Left kidney (tissue), 2 donors: Measurements from ENCODE around the gene PLEKHG3. TPM values are rescaled to one million over a fixed set of nuclear protein-coding genes. Genes with fewer than 3 reads are reported as not detected.
A peak's percentile ranks its signal among the peaks of the same experiment; 100 is the strongest.

Experiments
- DNase-seq: peaks from one replicate; pipeline ENCODE4 v3.0.0-alpha.2; 2013
- polyA plus RNA-seq: library from polyadenylated mRNA; unstranded; fragments of 120-200 nt; gene quantifications from one replicate; pipeline ENCODE4 v1.2.1, GENCODE V29; 2013; ENCODE audit not compliant: insufficient read length

Gene PLEKHG3
- polyA plus RNA-seq, 1 donor: 83.8 TPM

DNA sequence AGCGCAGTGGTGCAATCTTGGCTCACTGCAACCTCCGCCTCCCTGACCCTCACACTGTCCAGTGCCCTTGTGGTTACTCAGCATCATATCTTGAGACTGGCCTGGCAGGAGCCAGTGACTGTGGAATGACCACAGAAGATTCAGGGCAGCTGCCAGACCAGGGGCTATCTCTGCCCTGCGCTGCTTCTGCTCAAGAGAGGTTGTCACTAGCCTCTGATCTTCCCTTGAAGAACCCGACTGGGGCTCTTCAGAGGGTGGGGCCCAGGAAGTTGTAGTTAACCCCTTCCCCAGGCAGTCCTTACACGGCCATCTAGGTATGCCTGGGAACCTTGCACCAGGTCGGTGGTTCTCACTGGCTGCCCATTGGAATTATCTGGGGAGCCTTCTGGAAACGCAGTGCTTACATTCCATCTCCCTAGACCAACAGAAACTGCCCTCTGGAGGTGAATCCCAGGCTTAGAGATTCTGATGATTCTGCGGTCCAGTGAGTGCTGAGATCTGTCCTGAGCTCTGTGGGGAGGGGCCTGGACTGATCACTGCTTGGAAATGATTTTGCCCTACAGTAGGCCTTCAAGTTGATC, 41.4 kb downstream of the PLEKHG3 start:
- DNase-seq: no peak

DNA sequence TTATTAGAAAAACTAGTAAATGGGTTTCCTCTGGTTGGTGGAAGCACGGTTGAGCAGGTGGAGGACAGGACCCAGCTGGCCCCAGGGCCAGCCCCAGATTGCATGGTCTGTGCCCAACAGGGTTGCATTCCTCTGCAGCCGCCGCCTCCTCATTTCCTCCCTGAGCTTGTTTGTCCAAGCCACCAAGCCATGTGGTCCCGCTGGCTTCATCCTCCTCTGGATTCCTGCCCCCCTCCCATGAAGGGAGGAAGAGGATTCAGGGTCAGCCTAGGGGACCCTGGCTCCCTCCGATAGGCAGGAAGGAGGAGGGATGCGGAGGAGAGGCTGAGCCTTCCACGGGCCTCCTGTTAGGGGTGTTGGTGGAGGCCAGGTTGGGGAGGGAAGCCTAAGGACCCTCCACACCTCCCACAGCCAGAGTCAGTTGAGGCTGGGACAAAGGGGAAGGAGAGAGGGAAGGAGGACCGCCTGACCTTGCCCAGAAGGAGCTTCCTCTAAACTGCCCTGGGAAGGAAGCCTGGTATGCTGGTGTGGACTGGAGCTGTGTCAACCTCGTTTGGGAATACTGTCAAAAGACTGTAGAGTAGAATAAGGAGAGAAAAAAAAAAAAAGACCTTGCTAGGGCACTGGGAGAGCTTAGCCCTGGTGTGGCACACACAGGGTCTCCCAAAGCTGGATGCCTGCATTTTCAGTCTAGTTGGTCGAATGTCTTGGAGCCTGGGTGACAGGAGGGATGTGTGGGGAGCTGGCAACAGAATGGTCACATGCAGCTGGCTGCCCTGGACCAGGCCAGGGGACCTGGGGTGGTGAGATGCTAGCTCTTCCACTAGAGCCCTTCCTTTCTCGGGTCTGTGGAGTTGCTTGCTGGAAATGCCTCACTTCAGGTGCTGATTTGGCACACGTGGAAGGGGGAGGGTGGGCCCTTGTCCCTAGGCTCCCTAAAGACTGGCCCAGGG, 42.4 kb downstream of the PLEKHG3 start:
- DNase-seq: no peak

DNA sequence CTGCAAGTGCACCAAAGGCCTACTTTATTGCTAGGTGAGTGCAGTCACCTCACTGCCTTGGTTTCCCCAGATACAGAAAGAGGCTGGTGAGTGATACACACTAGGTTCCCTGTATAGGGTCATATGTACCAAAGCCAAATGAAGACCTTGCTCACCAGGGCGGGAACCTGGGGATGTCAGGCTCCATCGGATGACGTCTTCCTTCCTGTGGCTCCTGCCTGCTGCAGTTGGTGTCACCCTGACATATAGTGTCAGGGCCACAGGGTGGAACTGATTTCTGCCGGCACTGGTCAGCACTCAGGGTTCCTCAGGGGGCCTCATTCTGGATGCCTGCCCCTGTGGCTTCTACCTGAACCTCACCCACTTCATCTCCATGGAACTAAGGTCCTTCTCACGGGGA, 43.1 kb downstream of the PLEKHG3 start:
- DNase-seq: no peak

DNA sequence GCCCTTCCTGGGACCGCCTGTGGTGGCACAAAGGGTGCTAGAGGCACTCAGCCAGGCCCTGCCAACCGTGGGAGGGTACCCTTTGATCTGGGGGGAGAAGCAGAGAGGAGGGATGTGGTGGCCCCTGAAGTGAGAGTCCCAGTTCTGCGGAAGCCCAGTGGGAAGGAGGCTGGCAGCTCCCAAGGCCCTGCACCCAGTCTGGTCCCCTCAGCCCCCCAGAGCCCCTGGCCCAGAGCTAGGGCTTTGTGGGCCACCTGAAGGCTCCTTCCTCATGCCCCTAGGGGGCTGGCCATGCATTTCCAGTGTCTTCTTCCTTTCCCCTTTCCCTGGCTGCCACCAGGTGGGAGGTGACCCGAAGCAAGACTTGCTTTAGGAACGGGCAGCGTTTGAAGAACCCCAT, 44.3 kb downstream of the PLEKHG3 start:
- DNase-seq: no peak

DNA sequence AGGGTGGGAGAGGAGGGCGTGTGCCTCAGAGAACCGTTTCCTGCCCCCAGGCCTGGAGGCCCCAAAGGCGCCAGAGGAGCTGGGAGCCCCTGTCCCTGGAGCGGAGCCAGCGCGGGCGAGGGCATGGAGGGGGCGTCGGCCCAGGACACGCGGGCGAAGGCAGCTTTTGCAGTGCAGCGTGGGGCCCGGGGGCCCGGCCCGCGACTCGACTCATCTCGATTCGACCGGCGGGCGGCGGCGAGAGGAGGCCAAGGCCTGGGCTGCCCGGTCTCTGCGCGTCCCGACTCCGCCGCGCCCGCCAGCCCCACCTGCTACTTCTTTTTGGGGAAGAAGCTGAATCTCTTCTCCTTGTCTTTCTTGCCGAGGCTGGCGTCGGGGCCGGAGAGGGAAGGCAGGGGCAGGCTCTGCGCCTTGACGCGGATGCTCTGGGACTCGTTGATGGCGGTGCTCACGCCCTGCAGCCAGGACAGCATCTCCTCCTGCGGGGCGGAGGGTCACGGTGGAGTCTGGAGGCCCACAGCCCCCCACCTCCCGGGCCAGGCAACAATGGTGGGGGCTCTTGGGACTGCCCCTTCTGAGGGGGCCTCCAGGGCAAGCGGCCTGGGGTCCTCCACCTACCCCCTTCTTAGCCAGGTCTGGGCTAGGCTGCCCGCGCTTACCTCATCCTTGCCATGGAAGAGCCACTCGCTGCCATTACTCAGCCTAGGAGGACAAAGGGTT, 44.9 kb downstream of the PLEKHG3 start:
- DNase-seq: no peak

DNA sequence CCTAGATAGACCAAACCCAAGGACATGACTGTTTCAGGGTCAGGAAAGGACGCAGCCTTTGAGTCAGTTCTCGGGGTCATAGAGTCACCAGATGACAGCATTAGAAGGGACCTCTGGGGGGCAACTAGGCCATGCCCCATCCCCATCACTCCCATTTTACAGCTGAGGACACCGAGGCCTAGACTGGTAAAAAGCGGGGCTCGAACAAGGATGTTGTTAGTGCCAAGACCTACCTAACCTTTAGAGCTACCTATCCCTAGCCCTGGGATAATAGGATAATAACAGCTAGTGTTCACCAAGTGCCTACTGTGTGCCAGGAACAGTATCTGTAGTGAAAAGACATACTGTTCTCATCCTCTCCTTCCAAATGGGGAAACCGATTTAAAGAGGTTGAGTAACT, 48.7 kb downstream of the PLEKHG3 start:
- no peak for DNase-seq

DNA sequence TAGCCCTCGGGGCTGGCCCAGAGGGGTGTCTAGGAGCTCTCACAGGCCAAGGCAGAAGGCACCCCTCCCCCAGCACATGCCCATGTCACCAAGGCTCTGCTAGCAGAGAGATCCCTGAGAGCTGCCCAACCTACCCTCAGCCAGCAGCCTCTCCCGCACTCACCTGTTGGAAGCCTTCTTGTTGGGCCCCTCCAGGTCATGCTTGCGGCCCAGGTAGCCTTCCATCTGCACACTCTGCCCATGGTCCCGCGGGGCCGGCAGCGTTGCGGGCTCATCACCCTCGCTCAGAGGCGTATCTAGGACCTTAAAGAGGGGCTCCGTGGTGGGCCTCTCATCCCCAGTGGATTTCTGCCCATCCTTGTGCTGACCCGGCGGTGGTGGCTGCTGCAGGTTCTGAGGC, 49.1 kb downstream of the PLEKHG3 start:
- DNase-seq: no peak

DNA sequence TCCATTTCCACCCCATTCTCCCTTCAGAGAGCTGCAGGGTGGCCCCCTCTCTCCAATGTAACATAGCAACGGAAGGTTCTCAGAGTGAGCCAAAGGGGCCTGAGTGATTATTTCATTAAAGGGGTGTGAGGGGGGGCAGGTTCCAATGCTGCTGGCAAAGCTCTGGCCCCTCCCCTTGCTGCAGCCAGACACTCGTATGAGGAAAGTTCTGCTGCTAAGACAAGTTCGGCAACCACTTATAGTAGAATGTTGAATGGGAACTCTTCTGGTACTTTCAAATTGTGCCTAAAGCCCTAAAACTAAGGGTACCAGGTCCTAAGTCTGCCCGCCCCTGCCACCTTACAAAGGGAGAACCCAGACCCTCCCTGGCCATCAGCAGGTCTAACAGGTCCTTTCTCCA, 49.8 kb downstream of the PLEKHG3 start:
- DNase-seq: no peak

DNA sequence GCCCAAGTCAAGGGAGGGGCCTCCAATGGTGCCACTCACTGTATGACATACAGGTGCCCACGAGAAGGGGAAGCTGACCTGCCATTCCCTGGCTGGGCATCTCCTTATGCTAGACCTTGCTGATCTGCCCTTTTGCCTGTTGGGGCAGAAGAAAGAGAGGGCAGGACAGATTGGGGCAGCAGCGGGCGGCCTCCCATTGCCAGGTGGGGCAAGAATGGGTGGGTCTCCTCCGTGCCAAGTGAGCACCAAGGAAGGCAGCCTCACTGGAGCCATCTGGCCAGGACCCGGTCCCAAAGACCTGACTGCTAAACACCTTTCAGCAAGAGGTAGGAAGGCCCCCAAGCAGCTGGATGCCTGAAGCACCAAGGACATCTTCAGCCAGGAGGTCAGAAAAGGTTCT, 50.5 kb downstream of the PLEKHG3 start:
- DNase-seq: no peak

DNA sequence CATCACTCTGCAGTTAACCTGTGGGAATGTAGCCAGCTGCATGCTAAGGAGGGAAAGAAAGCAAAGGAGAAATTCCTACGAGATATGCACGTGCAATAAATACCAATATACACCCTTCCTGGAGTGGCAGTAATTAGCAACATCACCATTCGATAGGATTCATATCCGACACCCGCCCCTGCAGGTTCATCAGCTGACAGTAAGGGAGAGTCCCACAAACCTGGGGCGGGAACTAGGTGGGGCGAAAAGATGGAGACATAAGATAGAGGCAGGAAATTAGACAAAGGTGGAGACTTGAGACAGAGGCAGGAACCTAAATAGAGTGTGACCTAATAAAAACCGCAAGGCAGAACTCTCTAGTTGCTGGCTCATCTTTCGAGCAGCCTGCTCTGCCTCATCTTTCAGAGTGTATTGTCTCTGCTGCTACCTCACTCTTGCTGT, 51.6 kb downstream of the PLEKHG3 start:
- DNase-seq: no peak

DNA sequence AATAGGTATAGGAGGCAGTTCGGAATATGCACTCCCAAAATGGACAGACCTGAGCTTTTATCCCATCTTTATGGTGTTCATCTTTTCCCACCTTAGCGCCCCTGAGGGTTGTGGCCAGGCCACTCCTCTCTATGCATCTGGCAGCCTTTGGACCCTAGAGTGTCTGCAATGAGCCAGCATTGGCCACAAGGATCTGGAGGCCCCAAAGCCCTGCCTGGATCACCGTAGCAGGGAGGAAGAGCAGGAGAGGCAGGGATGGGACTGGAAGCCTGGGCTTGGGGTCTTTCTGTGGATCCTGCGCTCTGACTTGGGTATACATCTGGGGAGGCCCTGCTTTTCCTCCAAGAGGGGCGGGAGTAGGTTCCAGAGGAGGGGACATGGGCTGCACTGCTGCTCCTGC, 52.5 kb downstream of the PLEKHG3 start:
- no peak for DNase-seq

DNA sequence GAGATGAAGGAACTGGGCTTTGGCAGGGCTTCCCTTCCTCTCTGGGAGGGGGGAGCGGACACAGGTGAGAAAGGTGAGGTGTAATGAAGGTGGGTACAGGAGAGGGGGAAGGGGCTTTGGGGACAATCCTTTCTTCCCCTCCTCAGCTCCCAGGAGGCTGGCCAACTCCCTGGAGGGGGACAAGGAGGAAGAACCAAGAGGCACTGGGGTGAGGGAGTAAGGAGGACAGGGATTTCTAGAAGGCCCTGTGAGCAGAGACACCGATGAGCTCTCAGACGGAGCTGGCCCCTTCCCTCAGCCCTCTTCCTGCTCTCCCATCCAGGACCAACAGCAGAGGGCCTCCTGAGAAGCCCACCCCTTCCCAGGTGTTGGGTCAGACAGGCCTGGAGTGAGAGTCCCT, 53.4 kb downstream of the PLEKHG3 start:
- DNase-seq: no peak

DNA sequence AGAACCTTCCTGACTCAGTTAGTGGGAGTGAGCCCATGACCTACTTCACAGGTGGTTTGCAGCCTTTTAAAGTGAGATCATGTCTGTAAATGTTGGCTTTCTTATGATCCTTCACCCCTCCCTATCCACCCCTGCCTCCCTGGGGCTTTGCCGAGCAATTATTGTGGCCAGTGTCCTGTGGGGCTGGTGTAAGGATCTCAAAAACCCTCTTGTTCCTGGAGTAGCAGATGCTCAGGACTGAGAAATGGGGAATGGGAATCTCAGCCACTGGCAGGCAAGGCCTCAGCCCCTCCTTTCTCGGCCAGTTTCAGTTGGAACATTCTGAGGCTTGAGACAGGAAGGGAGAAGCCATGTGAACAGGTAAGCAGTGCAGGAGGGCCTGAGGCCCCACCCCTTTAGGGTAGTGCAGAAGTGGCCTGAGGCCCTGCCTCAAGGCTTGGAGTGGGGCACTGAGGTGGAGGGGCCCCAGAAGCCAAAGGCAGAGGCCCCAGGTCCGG, 53.8 kb downstream of the PLEKHG3 start:
- no peak for DNase-seq

DNA sequence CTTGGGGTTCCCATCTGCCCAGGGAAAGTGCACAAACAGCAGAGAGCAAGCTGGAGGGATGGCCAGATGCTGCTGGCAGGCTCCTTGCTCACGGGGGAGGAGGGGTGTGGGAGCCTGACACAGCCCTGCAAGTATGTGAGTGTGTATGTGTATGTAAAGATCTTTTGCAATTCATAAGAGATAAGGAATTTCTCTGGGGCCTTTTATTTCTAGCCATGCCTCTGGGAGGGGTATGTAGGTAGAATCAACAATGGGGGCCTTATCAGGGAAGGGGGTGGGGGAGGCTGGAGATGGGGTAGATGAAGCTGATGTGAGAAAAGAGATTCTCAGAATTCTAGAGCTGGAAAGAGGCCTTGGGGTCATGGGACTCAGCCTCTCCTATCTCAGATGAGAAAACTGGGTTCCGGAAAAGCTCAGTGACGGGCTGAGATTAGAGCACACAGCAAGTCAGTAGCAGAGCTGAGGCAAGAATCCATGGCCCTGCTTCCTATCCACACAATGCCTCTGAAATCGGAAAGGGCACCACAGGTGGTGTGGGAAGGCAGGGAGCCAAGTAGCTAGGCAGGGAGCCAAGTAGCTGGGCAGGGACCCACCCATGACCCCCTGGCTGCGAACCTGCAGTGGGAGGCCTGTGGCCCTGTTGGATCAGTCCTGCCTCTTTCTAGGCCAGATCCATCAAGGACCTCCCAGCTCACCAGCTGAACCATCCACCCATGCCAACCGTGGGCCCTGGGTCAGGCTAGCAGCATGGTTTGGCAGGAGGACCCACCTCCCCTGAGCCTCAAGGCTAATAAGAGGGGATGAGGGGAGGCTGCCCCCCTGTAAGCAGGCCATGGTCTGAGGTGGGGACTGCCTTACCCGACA, 54.7 kb downstream of the PLEKHG3 start:
- DNase-seq: no peak

DNA sequence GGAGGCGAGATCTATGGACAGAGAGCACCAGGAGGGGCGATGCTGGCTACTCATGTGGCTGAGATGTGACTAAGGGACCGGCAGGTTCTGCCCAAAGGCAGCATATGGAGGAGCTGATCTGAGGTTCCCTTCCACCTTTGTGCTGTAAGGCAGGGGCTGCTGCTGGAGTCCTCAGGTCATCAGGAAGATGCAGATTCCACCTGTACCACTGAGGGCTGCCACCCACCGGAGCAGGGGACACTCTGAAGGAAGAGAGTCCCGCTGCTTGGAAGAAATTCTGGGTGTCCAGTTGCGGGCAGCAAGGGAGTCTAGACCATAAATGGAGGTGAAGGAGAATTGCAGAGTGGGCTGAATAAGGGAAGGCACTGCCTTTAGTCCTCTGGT, 55.3 kb downstream of the PLEKHG3 start:
- no peak for DNase-seq

DNA sequence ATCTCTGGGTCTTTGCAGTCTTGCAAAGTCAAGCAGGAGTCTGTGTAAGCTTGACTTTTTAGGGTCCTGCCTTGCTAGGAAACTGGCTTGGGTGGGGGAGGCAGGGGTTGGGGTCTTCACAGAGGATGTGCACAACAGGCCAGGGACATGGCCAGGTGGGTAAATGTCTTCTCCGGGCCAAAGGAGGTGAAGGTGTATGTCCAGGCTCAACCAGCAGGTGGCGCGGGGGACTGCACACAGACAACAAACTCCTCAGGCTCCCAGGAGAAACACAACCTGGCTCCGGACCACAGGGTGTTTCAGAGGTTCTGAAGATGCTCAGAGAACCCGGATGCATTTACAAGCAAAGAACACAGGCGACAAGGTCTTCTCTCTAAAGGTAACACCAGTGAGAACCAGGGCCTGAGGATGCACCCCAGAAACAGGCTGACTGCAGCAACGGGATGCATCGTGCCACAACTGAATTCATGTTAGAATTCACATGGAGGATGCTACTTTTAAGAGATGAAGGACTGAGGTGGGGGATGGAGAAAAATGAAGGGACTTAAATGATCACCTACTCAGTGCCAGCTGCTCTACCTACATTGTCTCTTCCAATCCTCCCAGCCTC, 56.0 kb downstream of the PLEKHG3 start:
- no peak for DNase-seq

DNA sequence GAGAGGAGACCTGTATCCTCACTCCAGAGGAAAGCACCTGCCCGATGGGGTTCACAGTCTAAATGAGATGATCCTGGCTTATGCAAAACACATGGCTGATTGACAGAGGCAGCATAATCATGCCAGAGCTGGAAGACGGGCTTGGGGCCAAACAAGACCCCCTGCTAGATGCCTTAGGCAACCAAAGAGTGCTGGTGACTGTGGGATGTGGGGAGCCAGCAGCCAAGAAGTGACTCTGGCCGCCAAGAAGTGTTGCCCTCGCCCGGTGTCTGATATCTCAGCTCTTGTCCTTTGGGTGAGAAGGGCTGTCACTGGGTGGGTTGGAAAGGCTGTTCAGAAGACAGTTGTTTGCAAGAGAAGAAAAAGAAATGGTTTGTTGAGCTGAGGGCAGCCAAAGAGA, 56.7 kb downstream of the PLEKHG3 start:
- no peak for DNase-seq

DNA sequence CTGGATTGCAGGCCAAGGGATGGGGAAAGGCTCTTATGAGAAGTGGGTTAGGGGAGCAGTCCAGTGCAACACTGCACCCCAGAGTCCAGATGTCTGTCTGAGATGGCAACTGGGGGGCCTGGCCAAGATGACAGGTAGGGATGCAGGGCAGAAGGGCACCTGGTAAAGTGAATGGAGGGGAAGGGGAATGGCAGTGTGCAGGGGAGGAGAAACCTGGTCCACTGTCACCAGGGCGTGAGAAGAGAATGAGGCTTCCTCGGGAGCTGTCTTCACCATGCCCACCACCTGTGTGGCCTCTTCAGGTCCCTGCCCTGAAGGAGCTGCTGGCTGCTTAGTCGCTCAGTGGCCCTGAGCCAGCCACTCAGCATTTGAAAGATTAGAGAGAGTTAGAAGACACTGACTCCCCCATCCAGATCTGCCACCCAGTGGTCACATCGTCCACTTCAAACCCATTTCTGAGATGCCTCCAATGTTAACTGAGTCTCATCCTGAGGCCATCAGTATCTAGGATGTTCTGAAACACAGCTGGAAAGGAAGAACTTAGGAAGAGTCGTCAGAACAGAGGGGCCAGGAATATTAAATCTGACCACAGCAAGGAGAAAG, 57.3 kb downstream of the PLEKHG3 start:
- no peak for DNase-seq

DNA sequence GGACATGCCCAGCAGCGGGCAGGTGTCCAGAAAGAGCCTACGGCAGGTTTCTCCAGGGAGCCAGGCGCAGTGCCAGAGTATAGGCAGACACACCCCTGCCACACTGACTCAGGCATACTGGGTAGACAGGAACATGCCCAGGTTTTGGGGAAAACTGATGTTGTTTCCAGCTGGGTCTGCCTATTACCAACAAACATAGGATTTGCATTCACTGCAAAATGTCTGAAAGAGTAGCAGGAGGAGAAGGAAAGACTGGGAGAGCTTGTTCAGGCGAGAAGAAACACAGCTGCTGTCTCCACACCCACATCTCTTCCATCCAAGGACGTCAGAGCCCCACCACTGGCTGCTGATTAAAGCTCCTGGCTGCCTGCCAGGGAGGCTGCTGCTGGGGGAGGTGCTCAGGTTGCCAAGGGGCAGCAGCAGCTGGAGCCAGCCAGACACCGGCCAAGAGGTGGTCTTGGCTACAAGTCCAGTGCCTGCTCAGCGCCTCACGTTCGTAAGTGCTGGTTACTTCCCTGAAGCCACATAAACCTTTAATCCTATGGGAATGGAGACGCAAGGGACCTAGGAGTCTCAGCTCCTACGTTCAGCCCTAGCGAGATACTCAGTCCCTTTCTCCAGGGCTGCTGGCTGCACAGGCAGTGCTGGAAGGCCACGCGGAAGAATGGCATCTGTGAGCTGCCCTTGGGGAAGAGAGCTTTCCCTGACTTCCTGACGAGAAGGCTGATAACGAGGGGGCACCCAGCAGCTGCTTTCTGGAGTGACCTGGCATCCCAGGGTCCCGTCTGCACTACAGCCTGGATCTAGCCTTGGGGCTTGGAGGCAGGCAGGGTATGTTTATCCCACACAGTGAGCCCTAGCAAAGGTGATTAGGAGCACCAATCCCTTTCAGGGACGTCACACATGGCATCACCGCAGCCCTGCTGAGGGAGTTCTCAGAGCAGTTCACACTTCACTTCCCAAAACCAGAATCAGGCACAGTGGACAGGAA, 58.1 kb downstream of the PLEKHG3 start:
- peak; percentile 93 for DNase-seq
